Measurements from ENCODE around the gene ZCCHC2.

DNA sequence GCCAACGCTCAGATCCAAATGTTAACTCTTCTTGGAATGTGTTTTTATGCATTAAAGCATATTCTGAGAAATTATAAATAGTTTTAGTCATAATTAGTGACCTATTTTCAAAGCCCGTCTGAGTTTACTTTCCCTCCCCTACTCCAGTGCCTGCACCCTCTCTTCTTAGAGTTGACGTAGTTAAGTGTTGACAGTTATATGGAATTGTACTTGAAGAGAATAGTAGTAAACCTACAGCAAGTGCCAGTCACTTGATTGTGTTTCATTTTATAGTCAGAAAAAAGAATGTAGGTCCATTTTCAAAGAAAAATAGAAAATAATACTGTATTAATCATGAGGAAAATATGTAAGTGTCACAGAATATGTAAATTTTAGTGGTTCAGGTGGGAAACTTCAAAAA is 41.2 kb downstream of the ZCCHC2 start:
- TF ChIP-seq, protein P1, sequence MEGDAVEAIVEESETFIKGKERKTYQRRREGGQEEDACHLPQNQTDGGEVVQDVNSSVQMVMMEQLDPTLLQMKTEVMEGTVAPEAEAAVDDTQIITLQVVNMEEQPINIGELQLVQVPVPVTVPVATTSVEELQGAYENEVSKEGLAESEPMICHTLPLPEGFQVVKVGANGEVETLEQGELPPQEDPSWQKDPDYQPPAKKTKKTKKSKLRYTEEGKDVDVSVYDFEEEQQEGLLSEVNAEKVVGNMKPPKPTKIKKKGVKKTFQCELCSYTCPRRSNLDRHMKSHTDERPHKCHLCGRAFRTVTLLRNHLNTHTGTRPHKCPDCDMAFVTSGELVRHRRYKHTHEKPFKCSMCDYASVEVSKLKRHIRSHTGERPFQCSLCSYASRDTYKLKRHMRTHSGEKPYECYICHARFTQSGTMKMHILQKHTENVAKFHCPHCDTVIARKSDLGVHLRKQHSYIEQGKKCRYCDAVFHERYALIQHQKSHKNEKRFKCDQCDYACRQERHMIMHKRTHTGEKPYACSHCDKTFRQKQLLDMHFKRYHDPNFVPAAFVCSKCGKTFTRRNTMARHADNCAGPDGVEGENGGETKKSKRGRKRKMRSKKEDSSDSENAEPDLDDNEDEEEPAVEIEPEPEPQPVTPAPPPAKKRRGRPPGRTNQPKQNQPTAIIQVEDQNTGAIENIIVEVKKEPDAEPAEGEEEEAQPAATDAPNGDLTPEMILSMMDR (IDR thresholded peaks at IDR 0.05), result no peak
- TF ChIP-seq POLR2A (IDR thresholded peaks at IDR 0.05) (no peak), POLR2AphosphoS5 (IDR thresholded peaks at IDR 0.05) (no peak)

All from upper lobe of left lung (tissue), 4 donors.